HK-2 (cell line): Measurements from ENCODE around the gene MYCL.

ENCODE experiments used
- DNase-seq: peaks from one replicate; pipeline ENCODE4 v3.0.0-alpha.2; 2018; ENCODE audit not compliant: unreplicated experiment

Gene MYCL, protein sequence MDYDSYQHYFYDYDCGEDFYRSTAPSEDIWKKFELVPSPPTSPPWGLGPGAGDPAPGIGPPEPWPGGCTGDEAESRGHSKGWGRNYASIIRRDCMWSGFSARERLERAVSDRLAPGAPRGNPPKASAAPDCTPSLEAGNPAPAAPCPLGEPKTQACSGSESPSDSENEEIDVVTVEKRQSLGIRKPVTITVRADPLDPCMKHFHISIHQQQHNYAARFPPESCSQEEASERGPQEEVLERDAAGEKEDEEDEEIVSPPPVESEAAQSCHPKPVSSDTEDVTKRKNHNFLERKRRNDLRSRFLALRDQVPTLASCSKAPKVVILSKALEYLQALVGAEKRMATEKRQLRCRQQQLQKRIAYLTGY

DNA sequence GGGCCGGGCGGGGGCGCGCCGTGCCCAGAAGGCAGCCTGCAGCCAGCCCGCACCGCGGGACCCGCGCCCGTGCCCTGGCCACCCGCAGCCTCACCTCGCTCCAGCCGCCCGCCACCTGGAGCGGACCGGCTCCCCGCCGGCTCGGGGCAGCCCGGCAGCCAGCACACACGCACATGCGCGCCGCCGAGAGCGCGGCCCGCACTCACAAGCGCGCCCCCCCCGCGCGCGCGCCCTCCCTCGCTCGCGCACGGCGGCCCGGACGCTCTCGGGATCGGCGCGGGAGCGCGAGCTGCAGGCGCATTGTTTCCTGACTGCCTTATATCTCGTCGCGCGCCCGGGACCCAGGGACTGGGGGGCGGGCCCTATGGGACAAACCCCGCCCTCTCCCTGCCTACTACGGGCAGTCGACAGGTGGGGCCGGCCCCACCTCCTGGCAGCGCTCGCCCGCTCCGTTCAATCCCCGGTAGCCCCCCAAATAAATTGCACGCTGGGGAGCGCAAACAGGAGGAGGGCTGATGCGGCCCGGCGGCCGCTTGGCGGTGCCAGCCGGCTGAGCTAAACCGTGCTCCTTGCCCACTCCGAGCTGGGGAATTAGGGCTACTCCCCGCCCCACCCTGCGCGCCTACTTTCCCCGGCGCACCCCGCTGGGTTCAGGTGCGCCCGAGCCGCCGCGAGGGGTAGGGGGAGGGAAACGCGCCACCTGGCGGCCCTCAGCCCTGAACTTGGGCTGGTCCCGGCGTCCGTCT is at the start of gene MYCL:
TSS of gene MYCL (minus strand) at position 204 of the 746 bp plus-strand sequence. CDS start 483 bp downstream, outside the sequence.
- peak; percentile 82 for DNase-seq

DNA sequence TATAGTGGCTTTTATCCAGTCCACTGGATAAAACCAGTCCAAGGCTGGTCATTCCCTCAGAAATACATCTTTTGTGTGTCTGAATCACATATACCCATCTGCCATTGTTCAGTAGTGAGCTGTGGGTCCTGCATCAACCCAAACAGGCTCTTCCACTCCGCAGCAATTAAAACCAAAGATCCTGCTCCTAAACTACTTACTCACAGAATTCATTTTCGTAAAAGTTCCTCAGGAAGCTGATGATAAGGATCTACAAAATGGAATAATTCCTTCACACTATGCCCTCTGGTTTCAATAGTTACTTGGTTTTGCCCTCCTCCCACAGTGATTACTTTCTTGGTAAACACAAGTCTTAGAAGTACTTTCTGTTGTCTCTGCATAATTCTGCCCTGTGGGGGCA is 48.2 kb upstream of the MYCL start:
- DNase-seq, result no peak

GRCh38 chr1:39947260-39947659 is 45.5 kb upstream of the MYCL start:
- no peak for DNase-seq

- DNase-seq, result no peak
These were observed 44.5 kb upstream of the MYCL start for GRCh38 chr1:39946216-39946615.

DNA sequence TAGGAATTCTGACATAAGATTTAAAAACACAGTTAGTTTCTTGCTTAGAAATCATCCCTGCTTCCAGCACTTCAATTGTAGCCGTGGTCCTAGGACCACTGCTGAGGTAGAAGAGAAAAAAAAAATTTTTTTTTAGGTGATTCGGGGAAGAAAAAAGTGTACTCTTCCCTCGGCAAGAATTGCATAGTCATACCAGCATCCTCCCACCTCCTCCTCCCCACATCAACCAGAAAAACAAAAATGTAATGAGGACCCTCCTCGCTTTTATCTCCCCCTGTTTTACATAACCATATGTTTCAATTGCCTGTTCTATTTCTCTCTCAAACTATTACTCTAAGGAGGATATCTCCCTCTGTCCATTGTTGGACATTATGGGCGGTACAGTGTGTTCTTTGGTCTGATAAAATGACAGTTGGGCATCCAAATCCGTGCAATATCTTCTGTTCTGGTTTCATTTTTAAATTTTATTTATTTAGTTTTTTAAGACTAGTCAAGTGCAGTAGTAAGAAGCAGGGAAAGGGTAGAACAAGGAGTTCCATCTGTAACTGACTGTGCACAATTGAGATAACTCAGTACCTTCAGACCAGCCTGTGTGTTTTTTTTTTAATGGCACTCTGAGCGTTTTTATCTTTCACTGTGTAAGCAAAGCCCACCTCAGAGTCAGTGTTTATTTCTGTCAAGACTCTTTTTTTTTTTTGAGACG is 42.8 kb upstream of the MYCL start:
- DNase-seq, result no peak

DNA sequence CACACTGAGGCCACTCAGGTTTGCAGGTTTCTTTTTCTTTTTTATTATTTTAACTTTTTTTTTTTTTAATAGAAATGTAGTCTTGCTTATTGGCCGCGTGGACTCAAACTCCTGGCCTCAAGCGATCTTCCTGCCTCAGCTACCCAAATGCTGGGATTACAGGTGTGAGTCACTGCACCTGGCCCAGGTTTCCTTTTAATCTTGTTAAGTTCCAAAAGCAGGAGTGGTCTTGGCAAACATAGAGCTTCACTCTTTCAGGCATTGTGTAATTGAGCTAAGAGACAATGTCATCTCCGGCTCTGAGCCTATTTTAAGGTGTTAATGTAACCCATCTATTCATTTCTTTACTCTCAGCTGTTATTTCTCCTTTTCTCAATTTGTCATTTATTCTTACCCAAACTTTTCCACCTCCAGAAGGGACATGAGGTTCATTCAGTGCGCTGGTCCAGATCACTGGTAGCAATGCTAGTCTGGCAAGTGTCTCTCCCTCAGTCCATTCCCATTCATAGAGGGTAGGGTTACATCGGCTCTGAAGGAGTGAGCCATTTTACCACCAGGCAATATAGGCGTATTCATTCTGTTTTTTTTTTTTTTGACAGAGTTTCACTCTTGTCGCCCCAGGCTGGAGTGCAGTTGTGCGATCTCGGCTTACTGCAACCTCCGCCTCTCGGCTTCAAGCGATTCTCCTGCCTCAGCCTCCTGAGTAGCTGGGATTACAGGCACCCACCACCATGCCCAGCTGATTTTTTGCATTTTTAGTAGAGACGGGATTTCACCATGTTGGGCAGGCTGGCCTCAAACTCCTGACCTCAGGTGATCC is 42.0 kb upstream of the MYCL start:
- DNase-seq, result no peak

DNA sequence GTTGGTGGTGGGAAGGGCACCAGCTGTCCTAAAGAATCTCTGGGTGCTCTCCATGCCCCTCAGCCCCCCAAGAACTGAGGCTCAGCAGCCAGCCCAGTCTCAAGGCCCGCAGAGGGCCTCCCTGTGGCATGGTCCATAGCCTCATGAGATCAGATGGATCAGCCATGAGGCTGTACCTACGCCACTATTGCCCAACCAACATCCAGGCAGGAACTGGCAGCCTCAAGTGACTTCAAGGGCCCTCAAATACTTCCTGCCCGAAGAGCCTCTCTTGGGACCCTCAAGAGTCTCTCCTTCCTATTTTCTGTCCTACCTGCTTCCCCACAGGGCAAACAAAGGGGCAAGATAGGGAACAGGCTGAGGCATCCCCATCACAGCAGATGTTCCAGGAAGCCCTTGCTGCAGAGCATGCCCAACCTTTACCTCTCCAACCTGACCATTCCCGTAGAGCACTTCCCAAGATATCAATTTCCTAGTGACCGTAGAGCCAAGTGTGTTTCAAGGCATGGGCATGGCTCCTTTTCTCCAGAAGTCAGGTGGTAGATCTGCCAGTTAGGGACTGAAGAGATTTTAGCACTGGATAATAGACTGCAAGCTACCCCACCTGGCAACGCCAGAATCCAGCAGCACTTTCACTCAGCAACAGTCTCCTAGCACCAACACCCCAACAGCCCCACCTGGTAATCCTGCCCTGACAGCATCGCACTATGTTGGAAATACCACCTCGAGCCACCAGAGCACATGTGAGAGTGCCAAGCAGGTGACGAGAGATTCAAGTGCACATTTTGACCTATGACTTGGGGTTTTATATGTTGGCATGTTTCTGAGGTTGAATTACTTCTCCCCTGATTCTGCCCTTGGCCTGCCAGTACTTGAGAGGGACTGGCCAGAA is 39.5 kb upstream of the MYCL start:
- DNase-seq, result no peak

DNA sequence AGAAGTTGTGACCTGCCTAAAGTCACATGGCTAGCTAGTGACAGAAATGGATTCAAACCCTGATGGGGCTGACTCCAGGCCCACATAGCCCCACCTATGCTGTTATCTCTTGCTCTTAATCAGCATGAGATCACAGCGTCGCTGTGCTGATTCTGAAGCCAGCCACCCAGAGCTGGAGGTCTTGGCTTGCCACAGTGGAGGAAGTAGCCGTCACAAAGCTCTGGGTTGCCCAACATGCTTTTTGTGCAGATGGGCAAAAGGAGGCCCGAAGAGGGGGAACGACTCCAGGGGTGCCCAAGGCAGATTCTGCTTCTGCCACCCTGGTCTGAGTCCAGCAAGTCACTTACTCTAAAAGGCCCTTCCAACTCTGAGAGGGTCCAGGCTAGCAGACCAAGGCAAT is 38.5 kb upstream of the MYCL start:
- no peak for DNase-seq

DNA sequence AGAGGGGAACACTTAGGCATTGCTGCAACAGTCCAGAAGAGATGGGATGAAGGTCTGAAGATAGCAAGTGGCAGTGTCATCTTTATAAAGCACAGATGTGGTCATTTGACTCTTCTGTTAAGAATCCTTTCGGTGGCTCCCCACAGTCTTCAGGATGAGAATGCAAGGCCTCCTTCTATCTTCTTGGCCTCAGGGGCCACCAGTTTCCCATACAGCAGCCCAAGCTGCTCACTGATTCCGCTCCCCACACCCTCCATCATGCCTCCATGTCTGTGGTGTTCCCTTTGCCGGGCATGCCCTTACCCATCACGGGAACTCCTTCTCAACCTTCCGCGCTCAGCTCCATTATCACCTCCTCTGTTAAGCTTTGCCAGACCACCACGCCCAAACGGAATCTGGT is 37.1 kb upstream of the MYCL start:
- no peak for DNase-seq

GRCh38 chr1:39936724-39937491 is 35.2 kb upstream of the MYCL start:
- DNase-seq, result no peak

- peak; percentile 62 for DNase-seq
These were observed 32.5 kb upstream of the MYCL start for GRCh38 chr1:39933956-39934941.

- no peak for DNase-seq
These were observed 27.3 kb upstream of the MYCL start for GRCh38 chr1:39928809-39929587.

GRCh38 chr1:39927538-39927937 is 25.8 kb upstream of the MYCL start:
- no peak for DNase-seq

DNA sequence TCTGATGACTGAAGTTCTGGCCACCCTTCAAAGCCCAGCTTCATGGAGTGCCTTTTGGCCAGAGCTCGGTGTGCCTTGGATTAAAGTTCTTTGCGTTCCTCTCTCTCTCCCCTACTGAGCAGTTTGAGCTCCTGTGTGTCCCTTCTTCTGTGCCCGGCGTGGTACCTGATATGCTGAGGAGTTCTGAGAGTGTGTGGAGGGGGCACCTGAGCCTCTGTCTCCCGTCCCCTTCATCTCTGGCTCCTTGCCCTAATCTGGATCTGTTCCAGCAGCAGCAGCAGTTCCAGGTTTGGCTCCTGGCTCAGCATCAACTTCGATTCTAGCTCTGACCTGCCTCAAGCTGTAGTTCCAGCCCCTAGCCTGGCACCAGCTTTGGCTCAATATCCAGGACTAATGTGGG is 25.1 kb upstream of the MYCL start:
- no peak for DNase-seq

DNA sequence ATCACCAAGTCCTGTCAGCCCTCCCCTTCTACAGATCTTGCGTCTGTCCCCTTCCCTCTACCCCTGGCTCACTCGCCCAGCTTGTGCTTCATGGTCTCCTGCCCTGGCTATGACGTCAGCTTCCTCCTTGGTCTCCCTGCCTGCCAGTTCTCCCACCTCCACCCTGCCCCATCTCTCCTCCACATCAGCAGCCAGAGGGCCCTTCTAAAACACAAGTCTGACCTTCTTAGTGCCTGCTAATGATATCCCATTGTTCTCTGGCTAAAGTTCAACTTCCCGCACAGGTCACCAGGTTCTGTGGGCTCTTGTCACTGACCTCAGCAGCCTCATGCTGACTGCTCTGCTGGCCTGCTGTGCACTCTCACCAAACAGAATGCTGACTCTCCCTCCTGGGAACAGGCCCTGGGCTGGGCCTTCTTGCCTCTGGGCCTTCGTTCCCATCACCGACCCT is 24.7 kb upstream of the MYCL start:
- peak; percentile 20 for DNase-seq

- no peak for DNase-seq
These were observed 24.1 kb upstream of the MYCL start for GRCh38 chr1:39925721-39926342.

DNA sequence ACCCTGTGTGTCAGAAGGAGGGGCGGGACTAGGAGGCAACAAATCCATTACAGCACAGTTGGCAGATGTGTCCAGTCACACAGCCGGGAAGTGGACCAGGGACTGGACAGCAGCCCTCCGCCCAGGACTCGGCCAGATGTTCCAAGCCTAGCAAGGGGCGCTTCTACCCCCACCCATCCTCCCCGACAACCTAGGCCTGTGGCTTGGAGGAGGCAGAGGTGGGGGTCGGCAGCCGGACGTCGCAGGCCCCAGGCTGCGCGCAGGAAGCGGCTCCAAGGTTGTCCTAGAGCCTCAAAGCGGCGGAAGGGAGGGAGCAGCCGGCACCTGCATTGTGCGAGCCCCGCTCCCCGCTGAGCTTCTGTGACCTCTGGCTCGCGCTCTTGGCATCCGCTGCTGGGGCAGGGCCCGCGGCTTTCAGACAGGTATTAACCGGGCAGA is 20.6 kb upstream of the MYCL start:
- DNase-seq, result no peak
